K562 (cell line): ENCODE results near the gene DDAH2. TPM values are rescaled to one million over a fixed set of nuclear protein-coding genes. Genes with fewer than 3 reads are reported as not detected.

Experiments used
- ATAC-seq: fragments of 200-7000 bp; cut with Tn5 transposase; 3 replicates; pipeline ENCODE4 v1.9.1; 2020; ENCODE audit warnings: moderate library complexity
- BruUV-seq: library from RNA; stranded (reverse); fragments of 400-500 nt; replicated peaks from 2 replicates; lab custom pipeline; 2021; lab: Mats Ljungman, UMichigan
- CTCF ChIA-PET: fragments of 300-600 bp; formaldehyde crosslinking; extraction: SDS; loops from one replicate; lab custom pipeline; 2021; ENCODE audit warnings: low intra/inter-chr PET ratio; lab: Yijun Ruan, JAX
- POLR2A ChIA-PET: fragments of 300-600, 350-650 bp; sonication (Branson Sonifier 250); formaldehyde crosslinking; extraction: SDS; loops from one replicate; lab custom pipeline; 2021; ENCODE audit warnings: antibody characterized with exemption, inconsistent platforms; lab: Yijun Ruan, JAX
- DNase-seq, 4 experiments: peaks; one replicate each; pipeline versions ENCODE4 v3.0.0 to v3.0.0-alpha.2; 2011 to 2018; ENCODE audit warnings: low spot score in 3 of 4, mixed read lengths in 3 of 4; ENCODE audit errors: extremely low read depth in 1 of 4
- FAIRE-seq: peaks from 2 replicates; lab custom pipeline; 2011; peaks lifted over from hg19 to GRCh38; lab: Jason Lieb, UNC
- H2AFZ ChIP-seq: 2 replicates; pipeline ENCODE4 v1.6.0; 2011; ENCODE audit warnings: low read depth, low read length, control low read depth, inconsistent platforms
- H3K27ac ChIP-seq: fragments of 200-600 bp; 3 replicates; pipeline ENCODE4 v1.8.0; 2011; ENCODE audit warnings: low read depth, mild to moderate bottlenecking, control low read depth, inconsistent platforms, low read length, moderate library complexity, mixed read lengths; ENCODE audit errors: extremely low read depth
- H3K27me3 ChIP-seq, 2 experiments: fragments of 300-600 bp in 1 of 2; 2 replicates in 1 of 2; 3 replicates in 1 of 2; pipeline versions ENCODE4 v1.6.0 to v1.8.0; 2011; ENCODE audit warnings: inconsistent platforms in 2 of 2, low read length in 2 of 2, mild to moderate bottlenecking in 1 of 2, mixed read lengths in 1 of 2, moderate library complexity in 1 of 2; ENCODE audit not compliant: control insufficient read depth in 2 of 2, insufficient read depth in 2 of 2
- H3K36me3 ChIP-seq: fragments of 300-600 bp; 3 replicates; pipeline ENCODE4 v1.8.0; 2011; ENCODE audit warnings: mild to moderate bottlenecking, low read length, inconsistent platforms; ENCODE audit not compliant: control insufficient read depth, insufficient read depth
- H3K4me1 ChIP-seq, 2 experiments: fragments of 200-600 bp in 1 of 2; replicated peaks in 1 of 2; 2 replicates in 1 of 2; 3 replicates in 1 of 2; pipeline versions ENCODE4 v1.5.1 to v1.8.0; 2011; ENCODE audit warnings: inconsistent platforms in 2 of 2, low read length in 2 of 2, mild to moderate bottlenecking in 1 of 2, mixed read lengths in 1 of 2, moderate library complexity in 1 of 2; ENCODE audit not compliant: control insufficient read depth in 2 of 2, insufficient read depth in 2 of 2
- H3K4me2 ChIP-seq: 2 replicates; pipeline ENCODE4 v1.6.1; 2011; ENCODE audit warnings: low read length, control low read depth, inconsistent platforms, mixed read lengths; ENCODE audit not compliant: insufficient read depth
- H3K4me3 ChIP-seq: fragments of 200-600 bp; sonication (generic), shearing (Covaris generic); 2 replicates; pipeline ENCODE4 v1.5.1; 2016; ENCODE audit warnings: control low read depth, inconsistent platforms
- H3K79me2 ChIP-seq: fragments of 200-600 bp; 3 replicates; pipeline ENCODE4 v1.8.0; 2011; ENCODE audit warnings: low read length, inconsistent platforms; ENCODE audit not compliant: control insufficient read depth, insufficient read depth
- H3K9ac ChIP-seq, 2 experiments: 2 replicates each; pipeline versions ENCODE4 v1.6.0 to v1.6.1; 2011; ENCODE audit warnings: low read depth in 2 of 2, low read length in 2 of 2, control low read depth in 1 of 2, inconsistent platforms in 1 of 2, mild to moderate bottlenecking in 1 of 2, mixed read lengths in 1 of 2; ENCODE audit not compliant: insufficient read depth in 1 of 2
- H3K9me1 ChIP-seq: one replicate; pipeline ENCODE4 v1.6.0; 2011; ENCODE audit warnings: inconsistent platforms, mild to moderate bottlenecking, low read length, moderate library complexity; ENCODE audit not compliant: control insufficient read depth, insufficient read depth
- H3K9me3 ChIP-seq: replicated peaks from 2 replicates; pipeline ENCODE4 v1.5.1; 2011; ENCODE audit warnings: low read depth, low read length, inconsistent platforms; ENCODE audit not compliant: control insufficient read depth, insufficient read depth
- H4K20me1 ChIP-seq: replicated peaks from 2 replicates; pipeline ENCODE4 v1.6.1; 2011; ENCODE audit warnings: low read length, inconsistent platforms, mixed read lengths; ENCODE audit not compliant: control insufficient read depth, insufficient read depth
- RBM25 ChIP-seq: fragments of 200-400 bp; formaldehyde crosslinking; IDR thresholded peaks from 2 replicates; pipeline ENCODE4 v1.6.1; 2018; ENCODE audit warnings: low read length, low read depth, moderate library complexity; ENCODE audit not compliant: severe bottlenecking
- SP1 ChIP-seq: sonication (generic); formaldehyde crosslinking; IDR thresholded peaks from 2 replicates; pipeline ENCODE4 v1.8.1; 2022; ENCODE audit warnings: mild to moderate bottlenecking, missing genetic modification reagents
- ZFX ChIP-seq: sonication (generic); formaldehyde crosslinking; IDR thresholded peaks from 2 replicates; pipeline ENCODE4 v1.8.0; 2022; ENCODE audit warnings: mild to moderate bottlenecking, missing genetic modification reagents, moderate library complexity
- ZNF274 ChIP-seq: IDR thresholded peaks from 2 replicates; pipeline ENCODE4 v1.6.1; 2011; ENCODE audit warnings: low read depth, mild to moderate bottlenecking, low read length, moderate library complexity, borderline replicate concordance
- WGBS: fragments of 100-300 bp; shearing (Covaris generic); methylation state at CpG from one replicate; pipeline ENCODE4 v1.1.6; 2016; ENCODE audit warnings: low coverage, mixed read lengths; ENCODE audit not compliant: insufficient coverage; ENCODE audit errors: missing lambda C conversion rate; 5-methylcytosine and 5-hydroxymethylcytosine counted together
- in situ Hi-C: fragments of 300-500 bp; cut with MboI; formaldehyde crosslinking; loops from 4 replicates; pipeline ENCODE4 v1.15.0; 2018; ENCODE audit warnings: inconsistent platforms, mixed read lengths
- intact Hi-C: fragments of 100-400 bp; cut with micrococcal nuclease; formaldehyde crosslinking; loops from 2 replicates; pipeline ENCODE4 v1.14.2; 2022
- polyA plus RNA-seq, 8 experiments: library from polyadenylated mRNA; depleted of rRNA in 4 of 8; stranded (reverse) in 5 of 8; unstranded in 3 of 8; fragments of >200 nt; fragmentation: Nextera tagmentation in 2 of 8; fragmentation: Illumina TruSeq in 1 of 8; extraction: Ambion mirVana in 2 of 8; extraction: Trizol in 1 of 8; gene quantifications; 2 replicates each; pipeline versions ENCODE4 v1.2.1 to v1.2.3, GENCODE V29; 2011 to 2014; ENCODE audit warnings: inconsistent platforms in 1 of 8, missing spikeins in 1 of 8
- total RNA-seq, 7 experiments: library from RNA; depleted of rRNA in 6 of 7; stranded (reverse); fragments of >200 nt in 6 of 7; fragmentation: Illumina TruSeq in 2 of 7; extraction: Trizol in 2 of 7; gene quantifications; 2 replicates each; pipeline versions ENCODE4 v1.2.1 to v1.2.3, GENCODE V29; 2011 to 2021; ENCODE audit warnings: low replicate concordance in 1 of 7
- TF ChIP-seq, protein P1 (sequence below): fragments of 450-650 bp; IDR thresholded peaks from 2 replicates; pipeline ENCODE4 v1.6.1; 2016; ENCODE audit warnings: low read depth, mild to moderate bottlenecking, moderate library complexity

DDAH2 gene
- total and polyA plus RNA-seq, 9 of the 15 experiments (the other 6 are each of a cell fraction or from before 2014, with no cell fraction given): 1.8 to 45.4 (median 21.4) TPM

DNA sequence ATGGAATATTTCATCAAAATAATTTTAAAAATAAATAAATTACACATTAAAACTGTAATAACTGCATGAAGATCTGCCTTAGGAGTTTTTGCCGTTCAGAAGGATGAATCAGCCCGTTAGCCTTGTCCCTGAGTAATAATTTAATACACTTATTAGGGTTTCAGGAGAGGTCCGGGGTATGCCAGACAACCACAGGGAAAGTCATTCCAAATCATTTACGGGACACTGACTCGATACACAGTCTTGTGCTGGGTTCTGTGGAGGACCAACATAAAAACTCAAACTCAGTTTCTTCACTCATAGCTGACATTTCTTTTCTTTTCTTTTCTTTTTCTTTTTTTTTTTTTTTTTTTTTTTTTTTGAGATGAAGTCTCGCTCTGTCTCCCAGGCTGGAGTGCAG, 23.2 kb downstream of the DDAH2 start:
- Histone ChIP-seq H3K27me3 (no peaks in the 10 kb centered on the region), H3K4me2 (no peak overlapping the region), H3K9me1 (no peaks in the 10 kb centered on the region), H4K20me1 (no peaks in the 10 kb centered on the region; the same call in 1 of the 2 replicates), H2AFZ (peak overlapping the region; percentile 52), H3K79me2 (peaks cover 26% of the 10 kb centered on the region), H3K9me3 (no peaks in the 10 kb centered on the region), H3K4me3 (no peak overlapping the region), H3K27ac (no peak overlapping the region), H3K4me1 (peaks cover 33 to 35% of the 10 kb centered on the region in 2 experiments), H3K9ac (no peak overlapping the region), H3K36me3 (peaks cover 11% of the 10 kb centered on the region)
- FAIRE-seq (no peak), DNase-seq (no peak), ATAC-seq (no peak)
- in situ Hi-C loops (no loop called here), intact Hi-C loops (no loop called here)
- 76% methylated on average over 6 of the region's 6 CpGs for WGBS
- CTCF ChIA-PET: no interaction called here
- POLR2A ChIA-PET: interaction anchor here (0.6 to 12.4 kb wide), 5 partner anchors 10 to 101 kb away, joined by 3 to 223 read pairs (median 7); partner anchors contain the start of genes DDAH2, LSM2, LY6G6C and LY6G6D
- TF ChIP-seq ZNF274 (no peak), RBM25 (no peak), SP1 (CRISPR knock-in tag) (0 out of 2 replicates have a peak, but pooled peaks have one; percentile 10), ZFX (0 out of 2 replicates have a peak, but pooled peaks have one; percentile 10)
- TF ChIP-seq, protein P1, sequence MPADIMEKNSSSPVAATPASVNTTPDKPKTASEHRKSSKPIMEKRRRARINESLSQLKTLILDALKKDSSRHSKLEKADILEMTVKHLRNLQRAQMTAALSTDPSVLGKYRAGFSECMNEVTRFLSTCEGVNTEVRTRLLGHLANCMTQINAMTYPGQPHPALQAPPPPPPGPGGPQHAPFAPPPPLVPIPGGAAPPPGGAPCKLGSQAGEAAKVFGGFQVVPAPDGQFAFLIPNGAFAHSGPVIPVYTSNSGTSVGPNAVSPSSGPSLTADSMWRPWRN: no peak
- no TSS peak for BruUV-seq
